SU-DHL-6 (cell line): Measurements from ENCODE around the gene SAP30L.

ENCODE experiments used
- CTCF ChIP-seq: fragments of 200-600 bp; sonication (generic); IDR thresholded peaks from one replicate; pipeline ENCODE4 v1.5.1; 2017; ENCODE audit warnings: antibody characterized with exemption, mild to moderate bottlenecking, low read length, moderate library complexity; ENCODE audit not compliant: insufficient read depth, poor library complexity, severe bottlenecking
- EZH2phosphoT487 ChIP-seq: fragments of 200-600 bp; sonication (generic), shearing (Covaris generic); conservative IDR thresholded peaks from 2 replicates; pipeline ENCODE4 v1.6.1; 2018; ENCODE audit warnings: mild to moderate bottlenecking, antibody characterized with exemption, low read length, moderate library complexity, mixed read lengths

GRCh38 chr5:154478752-154479159 lies 33.0 kb downstream of the SAP30L start:
- TF ChIP-seq CTCF: no peak
- TF ChIP-seq EZH2phosphoT487: no peak
